Fibroblast of the aortic adventitia (primary cell): ENCODE results near the gene MSL3B.

Experiments
- DNase-seq: peaks from one replicate; pipeline ENCODE4 v3.0.0-alpha.2; 2010; ENCODE audit warnings: low read depth
- H3K4me3 ChIP-seq: 2 replicates; pipeline ENCODE4 v1.5.1; 2011; ENCODE audit warnings: low read depth, mild to moderate bottlenecking, control low read depth, low read length, moderate library complexity
- CTCF ChIP-seq: IDR thresholded peaks from 2 replicates; pipeline ENCODE4 v1.5.1; 2011; ENCODE audit warnings: mild to moderate bottlenecking, low read length, control low read depth, inconsistent platforms; ENCODE audit not compliant: insufficient read depth

Gene MSL3B

GRCh38 chr2:233831861-233832260, 36.3 kb downstream of the MSL3B start:
- no peak overlapping the region for H3K4me3 ChIP-seq
- TF ChIP-seq CTCF = no peak
- no peak for DNase-seq

DNA sequence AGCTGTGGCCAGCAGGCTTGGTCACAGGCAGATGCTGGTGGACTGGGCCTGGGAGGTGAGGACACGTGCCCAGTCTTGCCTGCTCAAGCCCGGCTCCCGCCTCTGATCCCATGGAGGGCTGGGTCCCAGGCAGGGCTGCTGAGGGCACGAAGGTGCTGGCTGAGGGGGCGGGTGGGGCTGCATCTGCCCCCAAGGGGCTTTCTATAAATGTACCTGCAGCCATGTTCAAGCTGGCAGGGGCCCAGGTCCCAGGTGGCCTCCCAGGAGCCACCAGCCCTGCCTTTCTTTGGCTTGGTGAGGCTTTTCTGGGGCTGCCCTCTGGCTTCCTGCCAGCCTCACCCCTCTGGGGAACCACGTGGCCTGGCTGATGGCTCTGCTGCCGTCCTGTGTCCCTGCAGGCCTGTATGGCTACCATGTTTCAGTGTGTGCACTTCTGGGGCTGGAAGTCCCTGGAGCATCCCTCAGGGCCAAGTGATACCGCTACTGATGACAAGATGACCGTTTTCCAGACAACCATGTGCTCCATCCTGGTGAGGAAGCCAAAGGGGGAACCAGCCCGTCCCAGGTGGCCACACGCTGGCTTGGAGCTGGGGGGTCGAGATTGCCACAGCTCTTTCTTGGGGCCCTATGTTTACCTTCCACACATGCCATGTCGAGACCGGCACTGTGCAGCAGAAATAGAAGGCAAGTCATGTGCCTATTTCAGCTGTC, 37.0 kb downstream of the MSL3B start:
- no peak overlapping the region for H3K4me3 ChIP-seq
- TF ChIP-seq CTCF = no peak
- no peak for DNase-seq

- no peak for TF ChIP-seq CTCF
- no peak for DNase-seq
- H3K4me3 ChIP-seq = no peak overlapping the region
Observed at GRCh38 chr2:233830111-233830802, 37.9 kb downstream of the MSL3B start.

- no peak for DNase-seq
- no peak for TF ChIP-seq CTCF
- no peak overlapping the region for H3K4me3 ChIP-seq
Observed at GRCh38 chr2:233829193-233830110, 38.7 kb downstream of the MSL3B start.

GRCh38 chr2:233828546-233829192, 39.5 kb downstream of the MSL3B start:
- H3K4me3 ChIP-seq = no peak overlapping the region
- no peak for DNase-seq
- TF ChIP-seq CTCF = no peak

DNA sequence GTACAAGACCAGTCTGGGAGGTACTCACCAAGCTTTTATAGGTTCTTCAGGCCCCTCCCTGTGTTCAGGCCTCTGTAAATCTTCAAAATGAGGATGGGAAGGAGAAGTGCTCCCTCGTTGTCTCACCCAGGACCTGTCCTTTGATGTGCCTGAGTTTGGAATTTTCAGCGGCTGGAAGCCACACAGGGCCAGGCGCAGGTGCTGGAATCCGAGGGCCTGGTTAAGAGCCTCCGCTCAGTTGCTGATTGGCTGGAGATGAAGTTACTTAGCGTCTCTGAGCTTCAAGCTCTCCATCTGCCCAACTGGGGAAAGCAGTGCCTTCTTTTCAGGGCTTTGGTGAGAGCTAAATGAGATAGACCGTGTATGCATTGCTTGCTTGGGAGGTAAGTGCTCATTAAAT, 43.8 kb downstream of the MSL3B start:
- no peak overlapping the region for H3K4me3 ChIP-seq
- no peak for DNase-seq
- no peak for TF ChIP-seq CTCF
